Epithelial cell of prostate (primary cell): ENCODE measurements around the gene AP1M2.

Experiments used
- DNase-seq: peaks from one replicate; pipeline ENCODE4 v3.0.0-alpha.2; 2011; ENCODE audit warnings: low read depth, low spot score
- H3K27ac ChIP-seq: fragments of 450-650 bp; 2 replicates; pipeline ENCODE4 v1.5.1; 2017; ENCODE audit warnings: mild to moderate bottlenecking

AP1M2 gene

GRCh38 chr19:10587022-10587838 lies at the start of gene AP1M2:
AP1M2 (minus strand) TSS chr19:10587312; CDS start chr19:10587231, 81 bp downstream.
- peak within 1 kb of the TSS; percentile 67 for H3K27ac ChIP-seq
- no peak for DNase-seq

GRCh38 chr19:10636304-10636972 lies 49.3 kb upstream of the AP1M2 start:
- DNase-seq, result no peak
- no peak overlapping the region for H3K27ac ChIP-seq

DNA sequence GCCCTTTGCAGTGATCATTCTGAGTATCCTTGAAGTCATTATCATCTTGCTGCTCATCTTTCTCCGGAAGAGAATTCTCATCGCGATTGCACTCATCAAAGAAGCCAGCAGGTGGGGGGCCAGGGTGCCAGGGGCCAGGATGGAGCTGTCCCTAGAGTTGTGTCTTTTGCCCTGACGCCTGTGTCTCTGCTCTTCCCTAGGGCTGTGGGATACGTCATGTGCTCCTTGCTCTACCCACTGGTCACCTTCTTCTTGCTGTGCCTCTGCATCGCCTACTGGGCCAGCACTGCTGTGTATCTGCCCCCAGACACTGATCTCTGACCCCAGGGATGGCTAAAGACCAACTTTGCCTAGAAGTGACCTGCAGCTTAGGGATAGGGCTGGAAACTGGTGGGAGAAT lies 47.9 kb upstream of the AP1M2 start:
- H3K27ac ChIP-seq, result no peak overlapping the region
- DNase-seq, result no peak

- no peak for DNase-seq
- no peak overlapping the region for H3K27ac ChIP-seq
These were observed 47.3 kb upstream of the AP1M2 start for GRCh38 chr19:10634430-10634829.

DNA sequence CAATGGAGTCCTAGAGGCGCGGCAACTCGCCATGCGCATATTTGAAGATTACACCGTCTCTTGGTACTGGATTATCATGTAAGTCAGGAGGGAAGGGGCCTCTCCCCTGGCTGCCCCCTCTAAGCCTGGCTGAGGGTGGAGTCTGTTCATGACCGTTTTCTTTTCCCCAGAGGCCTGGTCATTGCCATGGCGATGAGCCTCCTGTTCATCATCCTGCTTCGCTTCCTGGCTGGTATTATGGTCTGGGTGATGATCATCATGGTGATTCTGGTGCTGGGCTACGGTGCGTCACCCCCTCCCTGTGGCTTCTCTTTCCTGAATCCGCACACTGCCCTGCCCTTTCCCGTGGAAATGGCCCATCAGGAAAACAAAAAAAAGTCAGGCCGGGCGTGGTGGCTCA lies 44.8 kb upstream of the AP1M2 start:
- no peak for DNase-seq
- H3K27ac ChIP-seq, result no peak overlapping the region

- no peak for DNase-seq
- H3K27ac ChIP-seq, result peak overlapping the region; percentile 77
These were observed 38.6 kb upstream of the AP1M2 start for GRCh38 chr19:10625762-10626138.

GRCh38 chr19:10625003-10625761 lies 38.1 kb upstream of the AP1M2 start, which contains the start of gene SLC44A2:
SLC44A2 (plus strand) TSS chr19:10625553; CDS start chr19:10625634, 81 bp downstream.
- no peak for DNase-seq
- H3K27ac ChIP-seq, result peak within 1 kb of the TSS; percentile 77

DNA sequence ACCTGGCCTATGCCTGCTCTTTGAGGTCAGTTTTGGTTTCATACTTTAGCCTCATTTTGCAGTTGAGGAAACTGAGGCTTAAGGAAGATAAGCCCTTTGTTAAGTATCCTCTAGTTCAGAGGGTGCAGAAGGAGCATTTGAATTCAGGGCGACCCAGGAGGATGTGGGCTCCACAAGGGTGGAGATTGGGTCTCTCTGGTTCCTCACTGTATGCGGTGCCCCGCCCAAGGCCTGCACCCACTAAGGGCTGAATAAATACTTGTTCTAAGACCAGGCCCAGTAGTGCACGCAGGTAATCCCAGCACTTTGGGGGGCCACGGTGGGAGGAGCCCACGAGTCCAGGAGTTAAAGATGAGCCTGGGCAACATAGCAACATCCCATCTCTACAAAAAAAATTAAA lies 37.5 kb upstream of the AP1M2 start:
- H3K27ac ChIP-seq, result peak overlapping the region; percentile 77
- DNase-seq, result no peak

GRCh38 chr19:10621966-10622365 lies 34.9 kb upstream of the AP1M2 start:
- H3K27ac ChIP-seq, result no peak overlapping the region
- no peak for DNase-seq

- peak overlapping the region; percentile 31 for H3K27ac ChIP-seq
These were observed 33.7 kb upstream of the AP1M2 start for GRCh38 chr19:10620786-10621185.

GRCh38 chr19:10618846-10619245 lies 31.7 kb upstream of the AP1M2 start:
- DNase-seq, result no peak
- H3K27ac ChIP-seq, result peak overlapping the region; percentile 90

More at GRCh38 chr19:10620786-10621185, 33.7 kb upstream of the AP1M2 start:
- DNase-seq, result no peak

- peak; percentile 64 for DNase-seq
- H3K27ac ChIP-seq, result peak overlapping the region; percentile 90
These were observed 30.5 kb upstream of the AP1M2 start for GRCh38 chr19:10617409-10618121.

DNA sequence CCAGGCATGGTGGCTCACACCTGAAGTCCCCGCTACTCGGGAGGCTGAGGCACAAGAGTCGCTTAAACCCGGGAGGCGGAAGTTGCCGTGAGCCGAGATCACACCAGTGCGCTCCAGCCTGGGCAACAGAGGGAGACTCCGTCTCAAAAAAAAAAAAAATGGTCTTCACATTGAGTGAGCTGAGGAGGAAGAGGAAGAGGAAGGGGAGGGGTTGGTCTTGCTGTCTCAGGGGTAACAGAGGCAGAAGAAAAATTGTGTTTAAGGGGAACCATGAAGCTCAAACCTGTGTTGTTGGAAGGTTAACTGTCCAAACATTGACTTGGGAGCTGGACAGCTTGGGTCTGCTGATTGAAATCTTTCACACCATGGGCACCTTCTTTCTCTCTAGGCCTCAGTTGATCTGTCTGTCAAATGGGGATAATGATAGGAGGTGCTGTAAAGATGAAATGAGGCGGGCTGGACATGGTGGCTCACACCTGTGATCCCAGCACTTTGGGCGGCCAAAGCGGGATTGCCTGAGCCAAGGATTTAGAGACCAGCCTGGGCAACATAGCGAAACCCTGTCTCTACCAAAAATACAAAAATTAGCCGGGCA lies 28.4 kb upstream of the AP1M2 start:
- DNase-seq, result no peak
- no peak overlapping the region for H3K27ac ChIP-seq

- DNase-seq, result no peak
- no peak overlapping the region for H3K27ac ChIP-seq
These were observed 25.5 kb upstream of the AP1M2 start for GRCh38 chr19:10612499-10613119.

- H3K27ac ChIP-seq, result no peak overlapping the region
- DNase-seq, result no peak
These were observed 24.8 kb upstream of the AP1M2 start for GRCh38 chr19:10611907-10612306.

DNA sequence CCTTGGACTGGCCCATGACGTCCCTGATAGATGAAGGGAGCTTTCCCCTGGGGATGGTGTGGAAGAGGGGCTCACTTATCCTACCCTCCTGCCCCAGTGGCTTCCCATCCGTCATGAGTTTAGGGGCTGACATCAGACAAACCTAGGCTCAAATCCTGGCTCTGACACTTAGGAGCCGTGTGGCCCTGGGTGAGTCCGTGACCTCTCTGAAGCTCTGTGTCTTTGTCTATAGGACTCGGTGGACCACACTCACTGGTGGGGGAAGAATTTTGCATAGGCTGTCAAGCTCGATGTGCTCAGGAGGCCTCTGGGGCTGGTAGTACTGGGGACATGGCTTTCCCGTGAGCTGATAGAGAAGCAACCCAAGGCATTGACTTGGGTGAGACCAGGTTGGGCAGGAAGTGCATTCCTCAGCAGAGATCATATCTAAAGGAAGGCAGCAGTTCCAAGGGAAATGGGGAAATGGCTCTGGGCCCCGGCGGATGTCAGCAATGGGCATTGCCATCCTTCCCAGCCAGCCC lies 17.4 kb upstream of the AP1M2 start:
- H3K27ac ChIP-seq, result peak overlapping the region; percentile 28
- DNase-seq, result no peak

GRCh38 chr19:10603873-10604459 lies 16.9 kb upstream of the AP1M2 start:
- peak overlapping the region; percentile 28 for H3K27ac ChIP-seq
- DNase-seq, result no peak

DNA sequence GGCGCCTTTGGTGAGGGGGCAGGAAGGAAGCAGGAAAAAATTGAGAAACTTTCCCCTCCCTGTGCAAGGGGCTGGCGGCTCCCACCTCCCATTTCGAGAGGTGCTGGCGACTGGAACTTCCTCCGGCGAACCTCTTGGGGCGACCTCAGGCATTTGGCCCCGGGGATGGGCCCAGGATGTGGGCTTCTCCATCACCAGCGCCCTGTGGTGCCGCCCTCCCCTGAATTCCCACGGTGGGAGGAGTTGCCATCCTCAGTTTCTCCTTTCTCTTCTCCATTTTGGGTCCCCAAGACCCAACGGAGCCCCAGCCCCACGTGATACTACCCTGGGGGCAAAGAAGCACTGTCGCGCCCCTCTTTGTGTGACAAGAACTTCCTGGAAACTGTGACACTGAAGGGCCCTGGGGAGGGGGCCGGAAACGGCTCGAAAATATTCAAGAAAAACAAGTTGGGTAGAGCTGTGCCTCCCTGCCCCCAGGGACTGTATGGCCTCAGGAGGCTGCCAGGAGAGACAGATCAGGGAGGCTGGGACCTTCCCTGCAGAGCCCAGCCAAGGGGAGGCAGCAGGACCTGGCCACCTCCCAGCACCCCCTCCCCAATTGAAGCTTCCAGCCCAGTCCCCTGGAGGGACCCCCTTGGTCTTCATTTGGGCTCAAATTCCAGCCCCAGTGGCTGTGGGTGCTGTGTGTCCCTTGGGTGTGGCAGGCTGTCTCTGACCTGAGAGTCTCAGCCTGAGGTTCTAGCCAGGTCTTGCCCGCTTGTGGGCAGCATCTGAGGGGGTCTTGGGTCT lies 16.2 kb upstream of the AP1M2 start:
- no peak overlapping the region for H3K27ac ChIP-seq
- no peak for DNase-seq
